PFSK-1 (cell line): ENCODE results near the gene ABCC9.

Experiments
- FOXP2 ChIP-seq: optimal IDR thresholded peaks from 2 replicates; pipeline ENCODE3; 2011; ENCODE audit warnings: borderline replicate concordance, control low read depth, inconsistent platforms; ENCODE audit not compliant: insufficient read depth; ENCODE audit errors: extremely low read length, extremely low read depth
- POLR2AphosphoS5 ChIP-seq: IDR thresholded peaks from 2 replicates; pipeline ENCODE4 v1.6.1; 2012; ENCODE audit warnings: low read depth, mild to moderate bottlenecking, control low read depth, low read length, moderate library complexity
- SIN3A ChIP-seq: IDR thresholded peaks from 2 replicates; pipeline ENCODE4 v1.6.1; 2012; ENCODE audit warnings: mild to moderate bottlenecking, low read length, moderate library complexity, borderline replicate concordance; ENCODE audit not compliant: insufficient read depth
- TAF1 ChIP-seq: IDR thresholded peaks from 2 replicates; pipeline ENCODE4 v1.6.1; 2012; ENCODE audit warnings: low read length, control low read depth, borderline replicate concordance; ENCODE audit not compliant: insufficient read depth
- TF ChIP-seq, protein P1 (sequence below), 2 experiments: IDR thresholded peaks; 2 replicates each; pipeline versions ENCODE4 v1.6.1 to v1.8.0; 2011 to 2012; ENCODE audit warnings: low read depth in 2 of 2, low read length in 2 of 2, control low read depth in 1 of 2, inconsistent platforms in 1 of 2, mild to moderate bottlenecking in 1 of 2, moderate library complexity in 1 of 2; ENCODE audit not compliant: insufficient read depth in 1 of 2

DNA sequence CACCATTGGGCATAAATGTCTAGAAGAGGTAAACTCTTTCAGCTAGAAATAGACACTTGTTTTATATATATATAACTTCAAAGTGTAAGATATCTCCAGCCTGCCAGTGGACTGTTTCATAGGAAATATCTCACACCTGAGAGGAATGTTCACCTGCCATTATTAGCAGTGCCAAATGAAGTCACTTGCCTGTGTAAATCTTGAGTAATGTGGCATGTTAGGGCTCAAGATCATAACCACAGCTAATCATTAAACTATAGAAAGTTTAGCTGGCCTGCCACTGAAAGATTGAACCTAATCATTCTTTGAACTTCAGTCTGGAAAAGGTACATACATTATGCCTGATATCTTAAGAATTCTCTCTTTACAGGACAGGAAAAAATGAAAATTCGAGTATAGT lies 141.2 kb downstream of the ABCC9 start:
- no peak for TF ChIP-seq POLR2AphosphoS5
- no peak for TF ChIP-seq SIN3A
- TF ChIP-seq, protein P1, sequence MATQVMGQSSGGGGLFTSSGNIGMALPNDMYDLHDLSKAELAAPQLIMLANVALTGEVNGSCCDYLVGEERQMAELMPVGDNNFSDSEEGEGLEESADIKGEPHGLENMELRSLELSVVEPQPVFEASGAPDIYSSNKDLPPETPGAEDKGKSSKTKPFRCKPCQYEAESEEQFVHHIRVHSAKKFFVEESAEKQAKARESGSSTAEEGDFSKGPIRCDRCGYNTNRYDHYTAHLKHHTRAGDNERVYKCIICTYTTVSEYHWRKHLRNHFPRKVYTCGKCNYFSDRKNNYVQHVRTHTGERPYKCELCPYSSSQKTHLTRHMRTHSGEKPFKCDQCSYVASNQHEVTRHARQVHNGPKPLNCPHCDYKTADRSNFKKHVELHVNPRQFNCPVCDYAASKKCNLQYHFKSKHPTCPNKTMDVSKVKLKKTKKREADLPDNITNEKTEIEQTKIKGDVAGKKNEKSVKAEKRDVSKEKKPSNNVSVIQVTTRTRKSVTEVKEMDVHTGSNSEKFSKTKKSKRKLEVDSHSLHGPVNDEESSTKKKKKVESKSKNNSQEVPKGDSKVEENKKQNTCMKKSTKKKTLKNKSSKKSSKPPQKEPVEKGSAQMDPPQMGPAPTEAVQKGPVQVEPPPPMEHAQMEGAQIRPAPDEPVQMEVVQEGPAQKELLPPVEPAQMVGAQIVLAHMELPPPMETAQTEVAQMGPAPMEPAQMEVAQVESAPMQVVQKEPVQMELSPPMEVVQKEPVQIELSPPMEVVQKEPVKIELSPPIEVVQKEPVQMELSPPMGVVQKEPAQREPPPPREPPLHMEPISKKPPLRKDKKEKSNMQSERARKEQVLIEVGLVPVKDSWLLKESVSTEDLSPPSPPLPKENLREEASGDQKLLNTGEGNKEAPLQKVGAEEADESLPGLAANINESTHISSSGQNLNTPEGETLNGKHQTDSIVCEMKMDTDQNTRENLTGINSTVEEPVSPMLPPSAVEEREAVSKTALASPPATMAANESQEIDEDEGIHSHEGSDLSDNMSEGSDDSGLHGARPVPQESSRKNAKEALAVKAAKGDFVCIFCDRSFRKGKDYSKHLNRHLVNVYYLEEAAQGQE (IDR thresholded peaks at IDR 0.05; ENCODE audit: insufficient read depth in 1 of 2, low read depth in 2 of 2, low read length in 2 of 2): no peak
- TF ChIP-seq TAF1: no peak
- TF ChIP-seq FOXP2: no peak
